HepG2 (cell line): ENCODE data around the gene OPA3. TPM values are rescaled to one million over a fixed set of nuclear protein-coding genes. Genes with fewer than 3 reads are reported as not detected.

Experiments
- CCAR2 ChIP-seq: fragments of 200-400 bp; formaldehyde crosslinking; optimal IDR thresholded peaks from 2 replicates; pipeline ENCODE3; 2018; ENCODE audit warnings: low read depth, mild to moderate bottlenecking, low read length, moderate library complexity
- DMAP1 ChIP-seq: IDR thresholded peaks from 2 replicates; pipeline ENCODE4 v1.6.1; 2016
- ELF1 ChIP-seq: sonication (generic); formaldehyde crosslinking; IDR thresholded peaks from 2 replicates; pipeline ENCODE4 v1.4.0; 2020; ENCODE audit warnings: missing genetic modification reagents
- GATAD1 ChIP-seq: IDR thresholded peaks from 2 replicates; pipeline ENCODE4 v1.6.1; 2016; ENCODE audit warnings: missing genetic modification reagents, missing compliant biosample characterization
- KLF11 ChIP-seq: IDR thresholded peaks from 2 replicates; pipeline ENCODE4 v1.6.1; 2016; ENCODE audit warnings: missing compliant biosample characterization
- KLF16 ChIP-seq, 2 experiments: sonication (generic) in 1 of 2; formaldehyde crosslinking in 1 of 2; IDR thresholded peaks; 2 replicates each; pipeline versions ENCODE4 v1.6.1 to v1.8.0; 2016 to 2023; ENCODE audit warnings: missing genetic modification reagents in 2 of 2, missing compliant biosample characterization in 1 of 2
- LCORL ChIP-seq, 2 experiments: fragments of 450-650 bp in 1 of 2; sonication (generic) in 1 of 2; formaldehyde crosslinking in 1 of 2; IDR thresholded peaks; 2 replicates each; pipeline versions ENCODE4 v1.5.0 to v1.6.1; 2017 to 2020; ENCODE audit warnings: antibody characterized with exemption in 1 of 2, missing genetic modification reagents in 1 of 2
- MNT ChIP-seq: fragments of 450-650 bp; IDR thresholded peaks from 2 replicates; pipeline ENCODE4 v1.6.1; 2016
- MXD1 ChIP-seq: sonication (generic); formaldehyde crosslinking; IDR thresholded peaks from 2 replicates; pipeline ENCODE4 v1.4.0; 2020; ENCODE audit warnings: mild to moderate bottlenecking, missing genetic modification reagents
- MXD3 ChIP-seq: IDR thresholded peaks from 2 replicates; pipeline ENCODE4 v1.6.1; 2016; ENCODE audit warnings: mild to moderate bottlenecking, missing biosample characterization, missing genetic modification reagents
- PRDM4 ChIP-seq: sonication (generic); formaldehyde crosslinking; IDR thresholded peaks from 2 replicates; pipeline ENCODE4 v1.9.0; 2021; ENCODE audit warnings: missing genetic modification reagents, borderline replicate concordance
- SP2 ChIP-seq: sonication (generic); formaldehyde crosslinking; IDR thresholded peaks from 2 replicates; pipeline ENCODE4 v1.5.1; 2020; ENCODE audit warnings: mild to moderate bottlenecking, missing genetic modification reagents
- SSRP1 ChIP-seq: IDR thresholded peaks from 2 replicates; pipeline ENCODE4 v1.6.1; 2016; ENCODE audit warnings: control low read depth
- TRAFD1 ChIP-seq: sonication (generic); formaldehyde crosslinking; IDR thresholded peaks from 2 replicates; pipeline ENCODE4 v1.5.1; 2020; ENCODE audit warnings: missing genetic modification reagents, mild to moderate bottlenecking, borderline replicate concordance
- ZNF260 ChIP-seq: sonication (generic); formaldehyde crosslinking; IDR thresholded peaks from 2 replicates; pipeline ENCODE4 v1.4.0; 2020; ENCODE audit warnings: missing genetic modification reagents, low read depth, mild to moderate bottlenecking, borderline replicate concordance
- ZNF629 ChIP-seq: sonication (generic); formaldehyde crosslinking; conservative IDR thresholded peaks from 2 replicates; pipeline ENCODE4 v1.5.0; 2020; ENCODE audit warnings: missing genetic modification reagents
- ZNF772 ChIP-seq: sonication (generic); formaldehyde crosslinking; IDR thresholded peaks from 2 replicates; pipeline ENCODE4 v1.5.0; 2020; ENCODE audit warnings: mild to moderate bottlenecking, missing genetic modification reagents
- ZNF777 ChIP-seq: sonication (generic); formaldehyde crosslinking; IDR thresholded peaks from 2 replicates; pipeline ENCODE4 v1.4.0; 2020; ENCODE audit warnings: missing genetic modification reagents
- polyA plus RNA-seq, 8 experiments: library from polyadenylated mRNA; depleted of rRNA in 3 of 8; stranded (reverse) in 7 of 8; unstranded in 1 of 8; fragments of >200 nt; fragmentation: Illumina TruSeq in 4 of 8; extraction: Trizol in 4 of 8; gene quantifications; 2 replicates each; pipeline versions ENCODE4 v1.2.1 to v1.2.3, GENCODE V29; 2011 to 2016; ENCODE audit warnings: low read depth in 4 of 8, missing spikeins in 1 of 8, mixed read lengths in 1 of 8; ENCODE audit not compliant: insufficient read depth in 1 of 8
- total RNA-seq, 5 experiments: library from RNA; depleted of rRNA; stranded (reverse); fragments of >200 nt; fragmentation: Illumina TruSeq; extraction: Trizol; gene quantifications; 2 replicates each; pipeline ENCODE4 v1.2.3, GENCODE V29; 2016; ENCODE audit warnings: low read depth in 1 of 5

The OPA3 gene
- total and polyA plus RNA-seq, 2 of the 13 experiments (the other 11 are each of a cell fraction or from before 2014, with no cell fraction given), result 8.3 to 17.7 TPM

GRCh38 chr19:45506246-45506988 is 78.2 kb downstream of the OPA3 start (continued):
- TF ChIP-seq MNT (0 out of 2 replicates have a peak, but pooled peaks have one; percentile 13), KLF16 (CRISPR knock-in tag; IDR thresholded peaks at IDR 0.05) (peak in 1 of 2 experiments; percentile 48; a peak in 1 of 4 replicates), ELF1 (CRISPR knock-in tag) (peak; percentile 25; the same call in 1 of the 2 replicates), MXD1 (CRISPR knock-in tag) (0 out of 2 replicates have a peak, but pooled peaks have one; percentile 30), ZNF777 (CRISPR knock-in tag) (no peak), PRDM4 (no peak), MXD3 (CRISPR knock-in tag) (no peak), ZNF260 (CRISPR knock-in tag) (no peak), ZNF772 (CRISPR knock-in tag) (peak; percentile 48; the same call in 1 of the 2 replicates), TRAFD1 (CRISPR knock-in tag) (no peak), CCAR2 (peak; percentile 19), SP2 (CRISPR knock-in tag) (0 out of 2 replicates have a peak, but pooled peaks have one; percentile 11), KLF11 (no peak; the same call in 1 of the 2 replicates), SSRP1 (0 out of 2 replicates have a peak, but pooled peaks have one; percentile 4), GATAD1 (peak; percentile 52), ZNF629 (peak; percentile 68), DMAP1 (no peak), LCORL (IDR thresholded peaks at IDR 0.05) (no peak), LCORL (CRISPR knock-in tag; IDR thresholded peaks at IDR 0.05) (0 out of 2 replicates have a peak, but pooled peaks have one; percentile 61)
